ENCODE data around the gene CEP20.

The CEP20 gene

DNA sequence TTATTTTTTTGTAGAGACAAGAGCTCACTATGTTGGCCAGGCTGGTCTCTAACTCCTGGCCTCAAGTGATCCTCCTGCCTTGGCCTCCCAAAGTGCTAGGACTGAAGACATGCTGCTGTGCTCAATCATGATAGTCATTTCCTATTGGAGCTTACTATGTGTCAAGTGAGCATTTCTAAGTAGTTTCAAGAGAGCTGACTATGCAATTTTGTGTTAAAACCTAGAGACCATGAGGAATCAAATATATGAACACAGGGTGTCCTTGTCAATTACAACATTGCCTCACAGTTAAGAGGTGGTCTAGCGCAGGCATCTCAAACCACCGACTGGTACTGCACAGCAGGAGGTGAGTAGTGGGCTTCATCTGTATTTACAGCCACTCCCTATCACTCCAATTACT lies 69.4 kb downstream of the CEP20 start:
- no peaks in the 10 kb centered on the region for H3K4me1 Mint-ChIP-seq

GRCh38 chr16:15817446-15817845 lies 71.0 kb downstream of the CEP20 start:
- H3K4me3 Mint-ChIP-seq = no peak overlapping the region
- H3K27ac Mint-ChIP-seq = no peak overlapping the region
- H3K27me3 Mint-ChIP-seq = peaks cover 0 to 4% of the 10 kb centered on the region in 2 donors
- peaks cover 6 to 7% of the 10 kb centered on the region in 2 donors for H3K36me3 Mint-ChIP-seq
- ATAC-seq (replicated peaks) (no peak), DNase-seq (no peak)
- no peaks in the 10 kb centered on the region for H3K4me1 Mint-ChIP-seq
- peaks cover 8 to 12% of the 10 kb centered on the region in 2 donors for H3K9me3 Mint-ChIP-seq

More for the DNA sequence above, 69.4 kb downstream of the CEP20 start:
- Mint-ChIP-seq H3K27me3 (peaks cover 6 to 13% of the 10 kb centered on the region in 2 donors), H3K4me3 (no peak overlapping the region), H3K27ac (no peak overlapping the region), H3K36me3 (peaks cover 6 to 7% of the 10 kb centered on the region in 2 donors), H3K9me3 (peaks cover 8 to 12% of the 10 kb centered on the region in 2 donors)
- DNase-seq (no peak), ATAC-seq (replicated peaks) (no peak)

GRCh38 chr16:15816228-15816627 lies 72.2 kb downstream of the CEP20 start:
- no peaks in the 10 kb centered on the region for H3K4me1 Mint-ChIP-seq
- DNase-seq (no peak), ATAC-seq (replicated peaks) (no peak)
- H3K36me3 Mint-ChIP-seq = peaks cover 6 to 7% of the 10 kb centered on the region in 2 donors
- peaks cover 0 to 4% of the 10 kb centered on the region in 2 donors for H3K27me3 Mint-ChIP-seq
- H3K27ac Mint-ChIP-seq = no peak overlapping the region
- peaks cover 8 to 12% of the 10 kb centered on the region in 2 donors for H3K9me3 Mint-ChIP-seq
- no peak overlapping the region for H3K4me3 Mint-ChIP-seq
